ENCODE measurements around the gene LGR6.

Gene LGR6

GRCh38 chr1:202361224-202361623, 167.6 kb downstream of the LGR6 start:
- no peak overlapping the region for H3K4me3 ChIP-seq (ENCODE audit: low read depth, low read length, poor library complexity, severe bottlenecking)

DNA sequence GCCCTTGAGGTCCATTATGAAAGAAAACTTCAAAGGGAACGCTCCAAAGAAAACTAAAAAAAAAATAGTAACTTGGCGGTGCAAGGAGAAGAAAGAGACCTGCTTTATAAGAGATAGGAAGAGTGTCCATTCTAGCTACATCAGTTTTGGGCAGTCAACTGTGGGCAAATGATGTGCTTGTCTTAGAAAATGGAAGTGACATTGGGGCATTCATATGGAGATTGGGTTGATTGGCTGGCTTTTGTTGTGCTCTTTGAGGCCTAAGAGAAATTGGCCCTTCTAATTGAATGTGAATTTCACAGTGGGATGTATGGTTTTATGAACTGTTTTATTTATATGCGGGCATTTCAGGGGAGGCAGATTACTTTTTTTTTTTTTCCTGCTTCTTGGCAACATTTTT, 168.1 kb downstream of the LGR6 start:
- H4K20me1 ChIP-seq (ENCODE audit: insufficient read depth, low read length), result no peaks in the 10 kb centered on the region
- no peaks in the 10 kb centered on the region for H3K27me3 ChIP-seq (ENCODE audit: insufficient read depth, low read length)
- H3K36me3 ChIP-seq (ENCODE audit: insufficient read depth, low read length), result no peaks in the 10 kb centered on the region
- no peaks in the 10 kb centered on the region for H3K9me3 ChIP-seq (ENCODE audit: low read length)
- TF ChIP-seq EZH2 (IDR thresholded peaks at IDR 0.05; ENCODE audit: borderline replicate concordance, low read length) (no peak), CTCF (IDR thresholded peaks at IDR 0.05; ENCODE audit: low read length) (no peak)
- no peak overlapping the region for H3K27ac ChIP-seq (ENCODE audit: low read depth, low read length, poor library complexity, severe bottlenecking)
- no peak overlapping the region for H2AFZ ChIP-seq (ENCODE audit: low read length)
- no peaks in the 10 kb centered on the region for H3F3A ChIP-seq (ENCODE audit: insufficient read depth, low read length)
- no peak overlapping the region for H3K9ac ChIP-seq (ENCODE audit: low read length)
- H3K4me3 ChIP-seq (ENCODE audit: low read depth, low read length, poor library complexity, severe bottlenecking), result no peak overlapping the region
- H3K4me2 ChIP-seq (ENCODE audit: low read length), result no peak overlapping the region
- H3K9me2 ChIP-seq (ENCODE audit: low read depth, low read length), result no peaks in the 10 kb centered on the region
- H3K79me2 ChIP-seq (ENCODE audit: insufficient read depth, low read length), result peaks cover 11% of the 10 kb centered on the region; the same call in 1 of the 2 replicates
- H3K4me1 ChIP-seq (ENCODE audit: insufficient read depth, low read length, severe bottlenecking), result no peaks in the 10 kb centered on the region

More at GRCh38 chr1:202361224-202361623, 167.6 kb downstream of the LGR6 start:
- H3K27ac ChIP-seq (ENCODE audit: low read depth, low read length, poor library complexity, severe bottlenecking), result no peak overlapping the region
- no peaks in the 10 kb centered on the region for H4K20me1 ChIP-seq (ENCODE audit: insufficient read depth, low read length)
- no peak overlapping the region for H3K9ac ChIP-seq (ENCODE audit: low read length)
- H3K79me2 ChIP-seq (ENCODE audit: insufficient read depth, low read length), result peaks cover 11% of the 10 kb centered on the region; the same call in 1 of the 2 replicates
- no peaks in the 10 kb centered on the region for H3K9me2 ChIP-seq (ENCODE audit: low read depth, low read length)
- H3K4me1 ChIP-seq (ENCODE audit: insufficient read depth, low read length, severe bottlenecking), result no peaks in the 10 kb centered on the region
- H3K9me3 ChIP-seq (ENCODE audit: low read length), result no peaks in the 10 kb centered on the region
- H3K36me3 ChIP-seq (ENCODE audit: insufficient read depth, low read length), result no peaks in the 10 kb centered on the region
- TF ChIP-seq CTCF (IDR thresholded peaks at IDR 0.05; ENCODE audit: low read length), result no peak
- no peak for TF ChIP-seq EZH2 (IDR thresholded peaks at IDR 0.05; ENCODE audit: borderline replicate concordance, low read length)
- no peaks in the 10 kb centered on the region for H3F3A ChIP-seq (ENCODE audit: insufficient read depth, low read length)
- no peaks in the 10 kb centered on the region for H3K27me3 ChIP-seq (ENCODE audit: insufficient read depth, low read length)
- no peak overlapping the region for H3K4me2 ChIP-seq (ENCODE audit: low read length)
- H2AFZ ChIP-seq (ENCODE audit: low read length), result no peak overlapping the region

GRCh38 chr1:202362212-202362611, 168.6 kb downstream of the LGR6 start:
- Histone ChIP-seq H3K4me2 (ENCODE audit: low read length) (no peak overlapping the region), H3K27me3 (ENCODE audit: insufficient read depth, low read length) (no peaks in the 10 kb centered on the region), H3K36me3 (ENCODE audit: insufficient read depth, low read length) (no peaks in the 10 kb centered on the region), H3F3A (ENCODE audit: insufficient read depth, low read length) (no peaks in the 10 kb centered on the region), H2AFZ (ENCODE audit: low read length) (no peak overlapping the region), H3K27ac (ENCODE audit: low read depth, low read length, poor library complexity, severe bottlenecking) (no peak overlapping the region), H3K9me2 (ENCODE audit: low read depth, low read length) (no peaks in the 10 kb centered on the region), H3K4me3 (ENCODE audit: low read depth, low read length, poor library complexity, severe bottlenecking) (no peak overlapping the region), H3K9me3 (ENCODE audit: low read length) (no peaks in the 10 kb centered on the region), H3K9ac (ENCODE audit: low read length) (no peak overlapping the region), H3K4me1 (ENCODE audit: insufficient read depth, low read length, severe bottlenecking) (no peaks in the 10 kb centered on the region), H4K20me1 (ENCODE audit: insufficient read depth, low read length) (no peaks in the 10 kb centered on the region), H3K79me2 (ENCODE audit: insufficient read depth, low read length) (peaks cover 11% of the 10 kb centered on the region; the same call in 1 of the 2 replicates)
- TF ChIP-seq CTCF (IDR thresholded peaks at IDR 0.05; ENCODE audit: low read length) (no peak), EZH2 (IDR thresholded peaks at IDR 0.05; ENCODE audit: borderline replicate concordance, low read length) (no peak)

Measured in OCI-LY1 (cell line).